T-helper 9 cell (primary cell): ENCODE data around the gene ONECUT1.

Experiments used
- DNase-seq: peaks from one replicate; pipeline ENCODE4 v3.0.0-alpha.2; 2020

Gene ONECUT1

GRCh38 chr15:52730594-52730993, 59.5 kb downstream of the ONECUT1 start:
- no peak for DNase-seq

- peak; percentile 8 for DNase-seq
Observed at GRCh38 chr15:52730173-52730572, 60.0 kb downstream of the ONECUT1 start.

- no peak for DNase-seq
Observed at GRCh38 chr15:52728899-52729298, 61.2 kb downstream of the ONECUT1 start.

GRCh38 chr15:52727815-52728214, 62.3 kb downstream of the ONECUT1 start:
- DNase-seq = no peak

GRCh38 chr15:52726195-52726594, 63.9 kb downstream of the ONECUT1 start:
- DNase-seq = no peak

- no peak for DNase-seq
Observed at GRCh38 chr15:52718551-52718950, 71.6 kb downstream of the ONECUT1 start.

- DNase-seq = no peak
Observed at GRCh38 chr15:52717924-52718323, 72.2 kb downstream of the ONECUT1 start.

- no peak for DNase-seq
Observed at GRCh38 chr15:52717481-52717880, 72.7 kb downstream of the ONECUT1 start.

GRCh38 chr15:52716536-52716935, 73.6 kb downstream of the ONECUT1 start:
- no peak for DNase-seq

GRCh38 chr15:52715411-52715810, 74.7 kb downstream of the ONECUT1 start:
- DNase-seq = no peak

- DNase-seq = no peak
Observed at GRCh38 chr15:52714968-52715367, 75.2 kb downstream of the ONECUT1 start.

- no peak for DNase-seq
Observed at GRCh38 chr15:52710708-52711389, 79.3 kb downstream of the ONECUT1 start.

- no peak for DNase-seq
Observed at GRCh38 chr15:52710050-52710707, 80.0 kb downstream of the ONECUT1 start.

- no peak for DNase-seq
Observed at GRCh38 chr15:52709187-52709981, 80.8 kb downstream of the ONECUT1 start.
